Neural progenitor cell (in vitro differentiated cells): ENCODE data around the gene L3MBTL2. TPM values are rescaled to one million over a fixed set of nuclear protein-coding genes. Genes with fewer than 3 reads are reported as not detected.

Experiments used
- DNase-seq: peaks from one replicate; pipeline ENCODE4 v3.0.0-alpha.2; 2016; ENCODE audit warnings: low spot score
- H2AFZ ChIP-seq: fragments of 200-600 bp; sonication (generic); replicated peaks from 2 replicates; pipeline ENCODE4 v1.6.1; 2016; ENCODE audit warnings: antibody characterized with exemption
- H3F3A ChIP-seq: fragments of 200-600 bp; sonication (generic); 2 replicates; pipeline ENCODE4 v1.6.1; 2016; ENCODE audit warnings: antibody characterized with exemption, low read depth
- H3K27ac ChIP-seq: fragments of 200-600 bp; sonication (generic); 2 replicates; pipeline ENCODE4 v1.5.1; 2016; ENCODE audit warnings: mild to moderate bottlenecking
- H3K27me3 ChIP-seq: fragments of 200-600 bp; sonication (generic); 2 replicates; pipeline ENCODE4 v1.6.1; 2016; ENCODE audit warnings: mild to moderate bottlenecking, moderate library complexity
- H3K36me3 ChIP-seq: fragments of 200-600 bp; sonication (generic); 2 replicates; pipeline ENCODE4 v1.5.1; 2016
- H3K4me1 ChIP-seq: fragments of 200-600 bp; sonication (generic); 2 replicates; pipeline ENCODE4 v1.6.1; 2016; ENCODE audit warnings: mixed run types
- H3K4me2 ChIP-seq: fragments of 200-600 bp; sonication (generic); 2 replicates; pipeline ENCODE4 v1.6.1; 2016
- H3K4me3 ChIP-seq: fragments of 200-600 bp; sonication (generic); 2 replicates; pipeline ENCODE4 v1.5.1; 2016
- H3K79me2 ChIP-seq: fragments of 200-600 bp; sonication (generic); 2 replicates; pipeline ENCODE4 v1.6.1; 2016; ENCODE audit warnings: low read depth
- H3K9ac ChIP-seq: fragments of 200-600 bp; sonication (generic); 2 replicates; pipeline ENCODE4 v1.6.1; 2016
- H3K9me3 ChIP-seq: fragments of 200-600 bp; sonication (generic); 2 replicates; pipeline ENCODE4 v1.5.1; 2016; ENCODE audit warnings: low read depth
- H4K20me1 ChIP-seq: fragments of 200-600 bp; sonication (generic); 2 replicates; pipeline ENCODE4 v1.6.1; 2016; ENCODE audit warnings: low read depth
- H3K27ac Mint-ChIP-seq: 3 replicates; pipeline ENCODE4 v1.8.0; 2021; ENCODE audit warnings: mixed read lengths
- H3K27me3 Mint-ChIP-seq: 2 replicates; pipeline ENCODE4 v1.8.0; 2022; ENCODE audit warnings: low read depth, mild to moderate bottlenecking, inconsistent platforms, moderate library complexity, mixed read lengths; ENCODE audit not compliant: insufficient read depth
- H3K36me3 Mint-ChIP-seq: 3 replicates; pipeline ENCODE4 v1.8.0; 2021; ENCODE audit warnings: mixed read lengths
- H3K4me1 Mint-ChIP-seq: 3 replicates; pipeline ENCODE4 v1.8.0; 2021; ENCODE audit warnings: mixed read lengths
- H3K4me3 Mint-ChIP-seq: 3 replicates; pipeline ENCODE4 v1.8.0; 2021; ENCODE audit warnings: mild to moderate bottlenecking, moderate library complexity, mixed read lengths
- H3K9me3 Mint-ChIP-seq: 3 replicates; pipeline ENCODE4 v1.8.0; 2020; ENCODE audit warnings: mixed read lengths
- EZH2 ChIP-seq: fragments of 200-600 bp; sonication (generic); IDR thresholded peaks from 2 replicates; pipeline ENCODE4 v1.6.1; 2017; ENCODE audit warnings: antibody characterized with exemption, mild to moderate bottlenecking, moderate library complexity
- EZH2phosphoT487 ChIP-seq: fragments of 200-600 bp; sonication (generic); IDR thresholded peaks from 2 replicates; pipeline ENCODE4 v1.6.1; 2017; ENCODE audit warnings: antibody characterized with exemption
- total RNA-seq: library from RNA; depleted of rRNA; stranded (reverse); fragments of >200 nt; gene quantifications from 2 replicates; pipeline ENCODE4 v1.2.3, GENCODE V29; 2015; ENCODE audit warnings: low replicate concordance
- TF ChIP-seq, protein P1 (sequence below): fragments of 200-600 bp; sonication (generic); IDR thresholded peaks from 2 replicates; pipeline ENCODE4 v1.5.1; 2017; ENCODE audit warnings: antibody characterized with exemption, mild to moderate bottlenecking

The L3MBTL2 gene
- total RNA-seq, 1 donor from 2014 or later, result 14.4 TPM

DNA sequence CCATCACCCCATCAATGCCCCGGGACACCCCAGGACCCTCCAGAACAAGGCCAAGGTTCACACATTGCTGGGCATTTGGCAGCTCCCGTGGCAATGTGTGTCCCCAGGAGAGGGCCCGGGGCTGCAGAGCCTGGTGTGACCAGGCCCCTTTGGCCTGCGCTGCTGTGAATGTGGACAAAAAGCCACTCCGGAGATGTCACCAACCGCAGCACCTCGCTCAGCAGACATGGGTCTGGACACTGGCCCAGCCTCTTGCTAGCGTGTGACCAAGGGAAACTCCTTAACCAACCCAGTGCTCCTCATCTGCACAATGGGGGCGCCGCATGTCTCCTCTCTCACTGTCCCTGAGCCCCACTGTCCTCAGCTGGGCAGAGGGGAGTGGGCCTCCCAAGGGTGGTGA is 43.6 kb downstream of the L3MBTL2 start:
- TF ChIP-seq EZH2phosphoT487 (no peak), EZH2 (no peak)
- TF ChIP-seq, protein P1, sequence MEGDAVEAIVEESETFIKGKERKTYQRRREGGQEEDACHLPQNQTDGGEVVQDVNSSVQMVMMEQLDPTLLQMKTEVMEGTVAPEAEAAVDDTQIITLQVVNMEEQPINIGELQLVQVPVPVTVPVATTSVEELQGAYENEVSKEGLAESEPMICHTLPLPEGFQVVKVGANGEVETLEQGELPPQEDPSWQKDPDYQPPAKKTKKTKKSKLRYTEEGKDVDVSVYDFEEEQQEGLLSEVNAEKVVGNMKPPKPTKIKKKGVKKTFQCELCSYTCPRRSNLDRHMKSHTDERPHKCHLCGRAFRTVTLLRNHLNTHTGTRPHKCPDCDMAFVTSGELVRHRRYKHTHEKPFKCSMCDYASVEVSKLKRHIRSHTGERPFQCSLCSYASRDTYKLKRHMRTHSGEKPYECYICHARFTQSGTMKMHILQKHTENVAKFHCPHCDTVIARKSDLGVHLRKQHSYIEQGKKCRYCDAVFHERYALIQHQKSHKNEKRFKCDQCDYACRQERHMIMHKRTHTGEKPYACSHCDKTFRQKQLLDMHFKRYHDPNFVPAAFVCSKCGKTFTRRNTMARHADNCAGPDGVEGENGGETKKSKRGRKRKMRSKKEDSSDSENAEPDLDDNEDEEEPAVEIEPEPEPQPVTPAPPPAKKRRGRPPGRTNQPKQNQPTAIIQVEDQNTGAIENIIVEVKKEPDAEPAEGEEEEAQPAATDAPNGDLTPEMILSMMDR, result no peak
- Mint-ChIP-seq H3K4me3 (no peak overlapping the region), H3K9me3 (no peaks in the 10 kb centered on the region), H3K27me3 (peaks cover 6% of the 10 kb centered on the region), H3K27ac (no peak overlapping the region), H3K4me1 (no peaks in the 10 kb centered on the region), H3K36me3 (peaks cover 19% of the 10 kb centered on the region)
- Histone ChIP-seq H3K4me3 (no peak overlapping the region), H3K36me3 (no peaks in the 10 kb centered on the region), H3K79me2 (no peaks in the 10 kb centered on the region), H3K4me1 (no peaks in the 10 kb centered on the region), H3F3A (peaks cover 13% of the 10 kb centered on the region), H3K4me2 (no peak overlapping the region), H4K20me1 (no peaks in the 10 kb centered on the region), H2AFZ (no peak overlapping the region), H3K27me3 (no peaks in the 10 kb centered on the region), H3K9me3 (no peaks in the 10 kb centered on the region), H3K9ac (no peak overlapping the region), H3K27ac (no peak overlapping the region)
- no peak for DNase-seq

DNA sequence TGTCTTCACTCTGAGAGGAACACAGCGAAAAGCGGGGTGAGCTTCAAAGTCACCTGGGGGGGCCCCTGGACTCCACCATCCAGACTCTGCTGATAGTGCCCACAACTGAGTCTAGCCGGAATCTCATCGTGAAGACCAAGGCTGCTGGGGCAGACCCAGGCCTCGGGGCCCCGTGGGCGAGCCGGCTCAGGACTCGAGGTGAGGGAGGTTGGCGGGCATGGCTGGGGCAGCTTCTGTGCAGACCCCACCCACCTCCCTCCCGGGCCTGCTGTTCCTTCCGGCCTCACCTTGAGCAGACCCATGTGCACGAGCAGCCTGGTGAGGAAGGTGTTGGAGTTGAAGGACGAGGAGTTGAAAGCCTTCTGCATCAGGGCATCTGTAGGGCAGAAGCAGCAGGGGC is 44.3 kb downstream of the L3MBTL2 start:
- Histone ChIP-seq H3K36me3 (no peaks in the 10 kb centered on the region), H3K4me3 (no peak overlapping the region), H3K27ac (no peak overlapping the region), H3K27me3 (no peaks in the 10 kb centered on the region), H3K9me3 (no peaks in the 10 kb centered on the region), H3F3A (peaks cover 7% of the 10 kb centered on the region), H3K4me2 (no peak overlapping the region), H3K9ac (no peak overlapping the region), H2AFZ (no peak overlapping the region), H3K4me1 (no peaks in the 10 kb centered on the region), H3K79me2 (no peaks in the 10 kb centered on the region), H4K20me1 (no peaks in the 10 kb centered on the region)
- Mint-ChIP-seq H3K27ac (no peak overlapping the region), H3K36me3 (peaks cover 21% of the 10 kb centered on the region), H3K4me1 (no peaks in the 10 kb centered on the region), H3K9me3 (no peaks in the 10 kb centered on the region), H3K4me3 (no peak overlapping the region), H3K27me3 (peaks cover 6% of the 10 kb centered on the region)
- no peak for DNase-seq
- TF ChIP-seq, protein P1, result no peak
- no peak for TF ChIP-seq EZH2phosphoT487
- TF ChIP-seq EZH2, result no peak

DNA sequence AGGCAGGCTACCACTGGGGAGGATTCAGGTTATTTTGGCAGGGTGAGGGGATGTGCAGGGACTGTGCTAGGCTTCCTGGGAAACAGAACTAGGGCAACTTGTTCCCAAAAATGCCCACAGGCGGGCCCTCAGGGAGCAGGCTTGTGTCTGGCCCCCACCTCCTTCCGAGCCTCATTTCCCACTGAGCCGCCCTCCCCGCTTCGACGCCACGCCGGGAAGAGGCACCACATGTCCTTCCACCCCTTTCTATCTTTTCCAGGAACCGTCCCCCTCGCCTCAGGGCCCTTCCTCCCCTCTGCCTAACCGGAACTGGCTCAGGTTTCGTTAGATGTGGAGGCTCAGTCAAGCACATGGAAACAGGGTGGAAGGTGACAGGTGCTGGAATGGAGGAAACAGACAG is 45.0 kb downstream of the L3MBTL2 start:
- H3K27ac ChIP-seq, result no peak overlapping the region
- no peak for DNase-seq
- Mint-ChIP-seq H3K4me3 (no peak overlapping the region), H3K27me3 (peaks cover 6% of the 10 kb centered on the region), H3K9me3 (no peaks in the 10 kb centered on the region), H3K27ac (peak overlapping the region; percentile 37), H3K4me1 (no peaks in the 10 kb centered on the region), H3K36me3 (peaks cover 20% of the 10 kb centered on the region)
- peaks cover under 1% of the 10 kb centered on the region for H3F3A ChIP-seq
- H3K4me2 ChIP-seq, result no peak overlapping the region
- H3K36me3 ChIP-seq, result no peaks in the 10 kb centered on the region
- H3K4me1 ChIP-seq, result no peaks in the 10 kb centered on the region
- H4K20me1 ChIP-seq, result no peaks in the 10 kb centered on the region
- no peak overlapping the region for H2AFZ ChIP-seq
- no peaks in the 10 kb centered on the region for H3K9me3 ChIP-seq
- H3K27me3 ChIP-seq, result no peaks in the 10 kb centered on the region
- TF ChIP-seq EZH2phosphoT487, result no peak
- no peak for TF ChIP-seq EZH2
- TF ChIP-seq, protein P1, result no peak
- no peak overlapping the region for H3K9ac ChIP-seq
- no peaks in the 10 kb centered on the region for H3K79me2 ChIP-seq
- no peak overlapping the region for H3K4me3 ChIP-seq
